C4-2B (cell line): ENCODE measurements around the gene AGPS.

ENCODE experiments used
- ZFX ChIP-seq: fragments of 450-650 bp; IDR thresholded peaks from 2 replicates; pipeline ENCODE4 v1.6.1; 2017
- TF ChIP-seq, protein P1 (sequence below): fragments of 450-650 bp; conservative IDR thresholded peaks from 2 replicates; pipeline ENCODE4 v1.5.1; 2017; ENCODE audit warnings: mild to moderate bottlenecking

GRCh38 chr2:177433402-177433801 is 40.8 kb downstream of the AGPS start:
- TF ChIP-seq, protein P1, sequence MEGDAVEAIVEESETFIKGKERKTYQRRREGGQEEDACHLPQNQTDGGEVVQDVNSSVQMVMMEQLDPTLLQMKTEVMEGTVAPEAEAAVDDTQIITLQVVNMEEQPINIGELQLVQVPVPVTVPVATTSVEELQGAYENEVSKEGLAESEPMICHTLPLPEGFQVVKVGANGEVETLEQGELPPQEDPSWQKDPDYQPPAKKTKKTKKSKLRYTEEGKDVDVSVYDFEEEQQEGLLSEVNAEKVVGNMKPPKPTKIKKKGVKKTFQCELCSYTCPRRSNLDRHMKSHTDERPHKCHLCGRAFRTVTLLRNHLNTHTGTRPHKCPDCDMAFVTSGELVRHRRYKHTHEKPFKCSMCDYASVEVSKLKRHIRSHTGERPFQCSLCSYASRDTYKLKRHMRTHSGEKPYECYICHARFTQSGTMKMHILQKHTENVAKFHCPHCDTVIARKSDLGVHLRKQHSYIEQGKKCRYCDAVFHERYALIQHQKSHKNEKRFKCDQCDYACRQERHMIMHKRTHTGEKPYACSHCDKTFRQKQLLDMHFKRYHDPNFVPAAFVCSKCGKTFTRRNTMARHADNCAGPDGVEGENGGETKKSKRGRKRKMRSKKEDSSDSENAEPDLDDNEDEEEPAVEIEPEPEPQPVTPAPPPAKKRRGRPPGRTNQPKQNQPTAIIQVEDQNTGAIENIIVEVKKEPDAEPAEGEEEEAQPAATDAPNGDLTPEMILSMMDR, result no peak
- TF ChIP-seq ZFX, result no peak
